Adrenal gland (tissue), 5 donors: ENCODE data around the gene ZP3.

Experiments used
- POLR2A ChIP-seq, 2 donors: fragments of 450-650 bp; IDR thresholded peaks; one replicate each; pipeline ENCODE4 v1.6.1; 2017; ENCODE audit warnings: antibody characterized with exemption in 2 of 2, mild to moderate bottlenecking in 2 of 2, moderate library complexity in 1 of 2
- TF ChIP-seq, protein P1 (sequence below), 6 experiments: fragments of 450-650 bp in 4 of 6; fragments of 200-600 bp in 2 of 6; sonication (generic) in 1 of 6; IDR thresholded peaks; 1 replicate in 5 of 6; 2 replicates in 1 of 6; pipeline versions ENCODE4 v1.5.1 to v1.8.0; 2016 to 2021; ENCODE audit warnings: antibody characterized with exemption in 6 of 6, mild to moderate bottlenecking in 2 of 6, moderate library complexity in 1 of 6
- donor health status: DM: no; HTN: no; CAD: no.

DNA sequence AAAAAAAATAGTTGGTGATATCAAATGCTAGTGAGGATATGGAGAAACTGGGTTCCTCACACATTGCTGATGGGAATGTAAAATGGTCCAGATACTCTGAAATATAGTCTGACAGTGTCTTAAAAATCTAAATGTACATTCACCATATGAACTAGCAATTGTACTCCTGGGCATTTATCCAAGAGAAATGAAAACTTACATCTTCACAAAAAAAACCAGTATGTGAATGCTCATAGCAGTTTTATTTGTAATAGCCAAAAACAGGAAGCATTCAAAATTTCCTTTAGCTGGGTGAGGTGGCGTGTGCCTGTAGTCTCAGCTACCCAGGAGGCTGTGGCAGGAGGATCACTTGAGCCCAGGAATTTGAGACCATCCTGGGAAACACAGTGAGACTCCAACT is 13.1 kb upstream of the ZP3 start:
- no peak for TF ChIP-seq POLR2A (IDR thresholded peaks at IDR 0.05)
- TF ChIP-seq, protein P1, sequence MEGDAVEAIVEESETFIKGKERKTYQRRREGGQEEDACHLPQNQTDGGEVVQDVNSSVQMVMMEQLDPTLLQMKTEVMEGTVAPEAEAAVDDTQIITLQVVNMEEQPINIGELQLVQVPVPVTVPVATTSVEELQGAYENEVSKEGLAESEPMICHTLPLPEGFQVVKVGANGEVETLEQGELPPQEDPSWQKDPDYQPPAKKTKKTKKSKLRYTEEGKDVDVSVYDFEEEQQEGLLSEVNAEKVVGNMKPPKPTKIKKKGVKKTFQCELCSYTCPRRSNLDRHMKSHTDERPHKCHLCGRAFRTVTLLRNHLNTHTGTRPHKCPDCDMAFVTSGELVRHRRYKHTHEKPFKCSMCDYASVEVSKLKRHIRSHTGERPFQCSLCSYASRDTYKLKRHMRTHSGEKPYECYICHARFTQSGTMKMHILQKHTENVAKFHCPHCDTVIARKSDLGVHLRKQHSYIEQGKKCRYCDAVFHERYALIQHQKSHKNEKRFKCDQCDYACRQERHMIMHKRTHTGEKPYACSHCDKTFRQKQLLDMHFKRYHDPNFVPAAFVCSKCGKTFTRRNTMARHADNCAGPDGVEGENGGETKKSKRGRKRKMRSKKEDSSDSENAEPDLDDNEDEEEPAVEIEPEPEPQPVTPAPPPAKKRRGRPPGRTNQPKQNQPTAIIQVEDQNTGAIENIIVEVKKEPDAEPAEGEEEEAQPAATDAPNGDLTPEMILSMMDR (IDR thresholded peaks at IDR 0.05): no peak
